ENCODE data around the gene SKA3.
"Not testable (repeated sequence)": the region's sequence is repeated elsewhere in the genome, so short reads cannot be mapped to it uniquely, and the experiment has no call there.

The SKA3 gene

DNA sequence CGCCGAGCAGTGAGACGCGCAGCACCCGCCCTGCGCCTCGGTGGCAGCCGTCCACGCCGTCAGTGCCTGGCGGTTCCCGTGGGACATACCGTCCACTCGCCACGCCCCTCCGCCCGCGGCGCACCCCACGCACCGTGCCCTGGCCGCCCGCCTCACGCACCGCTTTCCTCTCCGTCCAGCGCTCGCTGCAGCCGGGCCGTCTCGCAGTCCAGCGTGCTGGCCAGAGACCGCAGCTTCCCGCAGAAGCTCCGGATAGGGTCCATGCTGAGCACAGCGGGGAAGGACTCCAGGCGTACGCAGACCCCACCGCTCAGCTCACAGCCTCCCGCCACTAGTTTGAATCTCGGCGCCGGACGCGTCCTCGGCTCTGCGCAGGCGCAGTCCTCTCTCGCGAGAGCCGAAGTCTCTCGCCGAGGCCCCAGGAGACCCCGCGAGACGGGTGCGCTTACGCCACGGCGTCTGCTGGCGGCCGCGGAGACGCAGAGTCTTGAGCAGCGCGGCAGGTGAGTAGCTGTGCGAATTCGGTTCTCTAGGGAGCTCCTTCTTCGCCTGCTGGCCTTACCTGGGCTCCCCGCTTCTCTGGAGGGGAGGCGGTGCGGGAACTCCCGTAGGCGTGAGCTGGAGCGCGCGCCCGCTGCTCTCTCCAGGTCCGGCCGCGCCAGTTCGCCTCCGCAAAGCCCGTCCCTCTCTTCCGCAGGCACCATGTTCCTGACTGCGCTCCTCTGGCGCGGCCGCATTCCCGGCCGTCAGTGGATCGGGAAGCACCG is at the start of gene SKA3, which contains the start of gene MRPL57:
Gene SKA3, minus strand, starts transcription at position 338 of the 767 bp plus-strand sequence. Its CDS starts 75 bp downstream, at position 263.
Gene MRPL57, plus strand, starts transcription at position 444 of the 767 bp plus-strand sequence. Its CDS starts 259 bp downstream, at position 703.
- peak; percentile 55 for DNase-seq

DNA sequence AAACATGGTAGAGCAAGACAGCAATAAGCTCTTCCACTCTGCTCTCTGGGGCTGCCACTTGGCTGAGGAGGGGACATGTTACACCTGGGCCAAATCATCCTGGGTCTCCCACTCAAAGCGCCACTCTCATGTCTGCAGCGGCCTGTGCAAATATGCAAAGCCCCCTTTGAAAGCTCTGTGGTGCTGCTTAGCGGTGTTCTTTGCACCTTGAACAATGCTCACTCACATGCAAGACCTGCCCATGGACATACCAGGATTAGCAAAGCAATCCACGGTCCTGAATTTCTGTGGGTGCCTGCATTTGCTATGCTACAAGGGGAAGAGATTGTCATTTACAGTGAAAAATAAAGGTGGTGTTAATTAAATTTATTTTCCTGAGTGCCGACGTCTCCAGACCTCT is 48.7 kb upstream of the SKA3 start:
- DNase-seq: no peak

DNA sequence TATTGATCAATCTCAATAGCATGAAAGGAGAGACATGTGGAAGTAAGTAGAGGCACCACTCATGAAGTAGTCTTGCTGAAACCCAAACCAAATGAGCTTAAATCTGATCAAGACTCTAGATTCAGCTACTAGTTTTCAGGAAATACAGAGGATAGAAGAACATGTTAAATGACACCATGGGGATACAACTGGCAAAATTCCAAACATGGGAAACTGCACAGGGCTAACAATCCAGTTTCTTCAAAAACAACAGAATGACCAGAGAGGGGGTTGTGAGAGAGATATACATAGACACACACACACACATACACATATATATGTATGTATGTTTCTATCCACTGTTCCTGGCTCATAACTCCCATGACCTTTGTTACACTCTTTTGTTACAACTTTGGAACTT is 44.9 kb upstream of the SKA3 start:
- no peak for DNase-seq

DNA sequence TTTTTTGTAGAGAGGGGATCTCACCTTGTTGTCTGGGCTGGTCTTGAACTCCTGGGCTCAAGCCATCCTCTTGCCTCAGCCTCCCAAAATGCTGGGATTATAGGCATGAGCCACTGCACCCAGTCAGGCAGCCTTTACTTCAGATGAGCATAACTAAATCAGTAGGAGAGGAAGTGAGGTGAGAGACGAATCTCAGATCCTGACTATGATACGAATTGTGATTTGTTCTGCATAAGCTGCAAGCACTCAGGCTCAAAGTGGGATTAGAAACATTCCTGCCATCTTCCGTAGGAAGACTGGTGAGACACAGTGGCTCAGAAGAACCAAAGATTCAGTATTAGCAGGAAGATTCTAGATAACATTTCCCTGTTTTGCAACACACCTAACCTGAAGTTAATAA is 43.4 kb upstream of the SKA3 start:
- not testable (repeated sequence) for DNase-seq

DNA sequence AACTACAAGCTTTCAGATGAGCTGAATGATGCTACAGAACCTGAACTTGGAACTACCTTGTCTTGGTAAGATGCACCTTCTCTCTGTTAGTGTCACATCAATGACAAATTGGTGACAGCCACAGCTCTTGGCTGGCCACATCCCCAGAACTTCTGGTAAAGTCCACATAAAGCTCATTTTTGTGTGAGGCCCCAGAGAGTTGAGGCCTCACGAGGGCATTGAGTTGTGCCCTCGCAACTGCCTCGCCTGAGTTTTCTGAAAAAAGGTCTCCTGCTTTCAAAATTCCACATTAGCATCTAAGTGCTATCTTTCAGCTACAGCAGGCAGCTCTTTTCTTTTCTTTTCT is 42.7 kb upstream of the SKA3 start:
- DNase-seq: no peak

DNA sequence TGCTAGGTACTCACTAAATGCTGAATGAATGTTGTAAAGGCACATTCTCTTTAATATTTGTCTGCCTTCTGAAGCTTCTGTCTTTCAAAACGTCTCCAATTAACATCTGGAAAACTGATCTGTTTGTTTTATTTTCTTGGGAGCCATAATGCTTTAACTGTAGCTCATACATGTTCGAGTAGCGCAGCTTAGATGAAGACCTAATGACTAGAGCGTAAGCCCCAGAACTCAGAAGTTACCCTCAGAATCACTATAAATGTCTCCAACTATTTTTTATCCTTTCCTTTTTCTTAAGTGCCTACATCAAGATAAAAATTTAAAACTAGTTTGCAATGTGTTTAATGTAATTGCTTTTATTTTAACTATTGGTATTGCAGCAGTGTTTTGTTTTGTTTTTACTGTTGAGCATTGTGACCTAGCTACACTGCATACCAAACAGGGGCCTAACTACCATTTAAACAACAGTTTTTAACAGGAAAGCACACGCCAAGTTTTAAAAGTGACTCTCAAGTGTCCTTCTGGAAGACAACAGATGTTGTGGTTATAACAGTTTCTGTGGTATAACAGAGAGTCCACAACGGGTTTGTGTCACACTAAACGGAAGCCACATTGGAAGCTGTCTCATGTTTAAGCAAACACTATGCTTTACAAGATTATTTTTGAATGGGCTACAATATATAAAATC is 42.1 kb upstream of the SKA3 start:
- DNase-seq: no peak

DNA sequence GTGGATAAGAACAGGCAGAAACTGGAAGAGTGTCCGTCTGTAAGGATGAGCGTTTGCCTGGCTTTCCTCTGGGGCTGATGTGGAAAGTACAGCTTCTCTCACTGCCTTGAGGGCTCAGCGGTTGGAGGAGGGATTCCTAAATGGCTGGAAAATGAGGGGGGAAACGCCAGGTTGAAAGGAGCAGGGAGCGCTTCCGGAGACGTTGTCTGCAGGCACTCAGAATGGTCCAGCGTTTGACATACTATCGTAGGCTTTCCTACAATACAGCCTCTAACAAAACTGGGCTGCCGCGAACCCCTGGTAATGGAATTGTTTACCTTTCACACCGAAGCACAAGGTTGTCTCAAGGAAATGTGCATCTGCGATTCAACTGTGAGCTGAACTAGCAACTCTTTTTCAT is 40.0 kb upstream of the SKA3 start:
- no peak for DNase-seq

DNA sequence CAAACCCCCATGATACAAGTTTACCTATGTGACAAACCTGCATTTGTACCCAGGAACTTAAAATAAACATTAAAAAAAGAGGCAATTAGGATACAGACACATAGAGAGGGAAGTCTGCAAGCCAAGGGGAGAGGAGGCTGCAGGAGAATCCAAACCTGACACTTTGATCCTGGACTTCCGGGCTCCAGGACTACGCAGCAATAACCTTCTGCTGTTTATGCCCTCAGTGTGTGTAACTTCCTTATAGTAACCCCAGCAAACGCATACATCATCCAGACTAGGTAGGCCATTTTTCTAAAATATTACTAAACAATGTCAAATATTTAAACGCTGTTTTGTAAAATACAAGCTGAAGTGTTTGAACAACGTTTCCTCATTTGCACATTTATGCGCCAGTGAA is 39.1 kb upstream of the SKA3 start:
- DNase-seq: not testable (repeated sequence)

DNA sequence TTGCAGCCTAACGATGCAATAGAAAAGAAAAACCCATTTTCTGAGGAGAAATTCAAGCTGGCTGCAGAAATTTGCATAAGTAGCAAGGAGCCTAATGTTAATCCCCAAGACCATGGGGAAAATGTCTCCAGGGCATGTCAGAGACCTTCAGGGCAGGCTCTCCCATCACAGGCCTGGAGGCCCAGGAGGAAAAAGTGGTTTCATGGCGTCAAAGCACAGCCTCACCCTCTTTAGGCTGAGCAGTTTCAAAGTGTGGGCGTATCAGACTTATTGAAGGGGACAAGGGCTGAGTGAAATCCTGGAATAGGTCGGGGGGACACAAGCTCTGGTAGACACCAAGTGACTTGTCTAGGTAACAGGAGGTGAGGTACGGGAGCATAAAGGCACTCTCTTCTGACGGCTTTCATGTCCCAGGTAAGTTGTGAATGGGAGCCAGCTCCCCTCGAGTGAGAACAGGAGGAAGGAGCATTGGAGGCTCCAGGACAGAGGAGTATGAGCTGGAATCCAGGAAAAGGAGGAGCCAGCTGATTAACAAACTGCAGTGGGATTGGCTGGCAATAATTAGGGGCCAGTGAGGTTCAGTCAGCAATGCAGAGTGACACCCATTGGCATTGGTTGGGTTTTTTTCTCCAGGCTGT is 35.9 kb upstream of the SKA3 start:
- no peak for DNase-seq

DNA sequence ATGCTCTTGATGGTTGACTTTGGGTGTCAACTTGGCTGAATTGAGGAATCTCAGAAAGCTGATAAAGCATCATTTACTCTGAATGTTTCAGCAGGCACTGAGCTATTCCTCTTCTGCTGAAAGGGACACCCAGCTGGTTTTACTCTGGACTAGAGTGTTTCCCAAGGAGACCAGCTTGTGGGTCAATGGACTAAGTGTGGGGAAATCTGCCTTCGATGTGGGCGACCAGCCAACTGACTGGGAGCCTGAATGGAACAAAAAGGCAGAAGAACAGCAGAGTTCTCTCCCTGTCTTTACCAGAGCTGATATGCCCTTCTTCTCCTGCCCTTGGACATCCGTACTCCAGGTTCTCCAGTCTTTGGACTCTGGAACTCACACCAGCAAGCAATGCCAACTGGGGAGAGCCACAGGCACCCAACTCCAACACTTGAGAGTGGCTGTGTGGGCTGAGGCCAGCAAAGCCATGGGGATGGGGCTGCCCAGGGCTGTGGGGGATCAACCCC is 32.4 kb upstream of the SKA3 start:
- no peak for DNase-seq

DNA sequence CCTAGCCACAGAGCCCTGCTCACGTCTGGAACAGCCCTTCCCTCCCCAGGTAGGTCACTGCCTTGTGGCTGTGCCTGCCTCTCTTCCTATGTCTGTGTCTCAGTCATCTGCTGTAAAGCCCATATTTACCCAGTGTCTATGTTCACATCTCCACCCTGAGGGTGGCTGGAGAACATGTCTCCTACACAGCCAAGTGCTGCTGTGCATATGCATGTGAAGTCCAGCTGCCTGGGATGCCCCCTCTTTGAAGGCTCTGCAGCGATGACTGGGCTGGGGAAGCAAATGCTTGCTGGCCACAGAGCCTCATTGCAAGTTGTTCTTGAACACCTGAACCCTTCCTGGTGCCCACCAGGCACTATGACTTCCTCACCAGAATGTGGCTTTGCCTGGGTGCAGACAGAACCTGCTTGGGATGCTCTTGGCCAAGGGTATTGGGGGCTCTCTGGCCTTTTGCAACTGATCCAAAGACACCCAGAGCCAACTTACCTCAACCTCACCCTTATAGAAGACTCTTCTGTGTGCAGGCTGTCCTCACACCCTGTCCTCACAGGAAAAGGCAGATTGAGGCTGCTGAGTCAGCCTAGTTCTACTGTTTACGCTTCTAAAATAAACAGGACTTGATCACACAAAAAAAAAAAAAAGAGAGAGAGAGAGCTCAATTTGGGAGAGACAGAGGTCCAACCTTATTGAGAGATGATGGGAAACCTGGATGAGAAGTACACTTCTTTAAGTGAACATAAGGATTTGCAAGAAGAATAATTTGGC is 26.6 kb upstream of the SKA3 start:
- no peak for DNase-seq

DNA sequence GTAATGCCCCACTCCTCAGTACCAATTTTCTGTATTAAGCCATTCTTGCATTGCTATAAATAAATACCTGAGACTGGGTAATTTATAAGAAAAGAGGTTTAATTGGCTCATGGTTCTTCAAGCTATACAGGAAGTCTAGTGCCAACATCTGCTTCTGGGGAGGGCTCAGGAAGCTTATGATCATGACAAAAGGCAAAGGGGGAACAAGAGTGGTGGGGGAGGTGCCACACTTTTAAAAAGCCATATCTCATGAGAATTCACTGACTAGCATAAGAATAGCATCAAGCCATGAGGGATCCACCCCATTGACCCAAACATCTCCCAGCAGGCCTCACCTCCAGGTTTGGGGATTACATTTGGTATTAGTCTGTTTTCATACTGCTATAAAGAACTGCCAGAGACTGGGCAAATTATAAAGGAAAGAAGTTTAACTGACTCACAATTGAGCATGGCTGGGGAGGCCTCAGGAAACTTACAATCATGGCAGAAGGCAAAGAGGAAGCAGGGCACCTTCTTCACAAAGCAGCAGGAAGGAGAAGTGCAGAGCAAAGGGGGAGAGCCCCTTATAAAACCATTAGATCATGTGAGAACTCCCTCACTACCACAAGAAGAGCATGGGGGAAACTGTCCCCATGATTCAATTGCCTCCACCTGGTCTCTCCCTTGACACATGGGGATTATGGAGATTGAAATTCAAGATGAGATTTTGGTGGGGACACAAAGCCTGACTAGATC is 25.3 kb upstream of the SKA3 start:
- DNase-seq: not testable (repeated sequence)

DNA sequence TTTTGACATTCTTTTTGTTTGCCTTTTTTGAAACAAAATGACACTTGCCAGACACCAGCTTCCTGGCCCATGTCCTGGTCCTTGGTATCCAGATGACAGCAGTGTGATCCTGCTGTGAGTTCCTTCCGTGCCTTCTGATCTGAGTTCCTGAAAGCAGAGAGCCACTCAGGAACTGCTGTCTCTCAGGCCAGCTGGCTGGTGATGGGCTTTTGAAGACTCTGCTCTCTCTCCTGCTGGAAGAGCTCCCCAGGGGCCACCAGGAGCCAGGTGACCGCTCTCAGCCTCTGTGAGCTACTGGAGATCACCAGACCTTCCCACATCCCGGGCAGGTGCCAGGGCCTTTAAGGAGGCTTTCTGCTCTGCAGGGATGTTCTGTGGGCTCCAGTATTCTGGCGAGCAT is 22.0 kb upstream of the SKA3 start:
- not testable (repeated sequence) for DNase-seq

DNA sequence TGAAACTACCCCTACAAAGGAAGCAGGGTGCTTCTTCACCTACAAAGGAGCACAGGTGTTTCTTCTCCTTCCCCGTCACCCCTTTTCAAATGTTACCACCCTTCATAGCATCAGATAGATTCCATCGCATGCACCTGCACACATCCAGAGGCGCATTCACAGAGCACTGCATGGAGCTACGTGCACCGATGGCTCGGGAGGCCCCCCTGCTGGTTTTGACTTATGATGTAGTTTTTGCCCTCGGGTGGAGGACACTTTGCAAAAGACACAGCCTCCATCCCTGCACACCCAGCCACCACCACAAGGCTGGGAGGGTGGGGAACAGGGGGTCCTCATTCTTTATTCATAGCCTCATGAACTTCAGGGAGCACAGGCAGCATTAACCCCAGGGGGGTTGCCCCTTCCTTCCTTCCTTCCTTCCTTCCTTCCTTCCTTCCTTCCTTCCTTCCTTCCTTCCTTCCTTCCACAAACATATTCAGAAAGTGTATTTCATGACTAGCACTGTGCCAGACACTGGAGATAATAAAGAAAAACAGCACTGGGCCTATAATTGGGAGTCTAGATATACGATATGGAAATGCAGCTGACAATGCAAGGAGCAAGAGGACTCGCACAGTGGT is 21.4 kb upstream of the SKA3 start:
- not testable (repeated sequence) for DNase-seq

DNA sequence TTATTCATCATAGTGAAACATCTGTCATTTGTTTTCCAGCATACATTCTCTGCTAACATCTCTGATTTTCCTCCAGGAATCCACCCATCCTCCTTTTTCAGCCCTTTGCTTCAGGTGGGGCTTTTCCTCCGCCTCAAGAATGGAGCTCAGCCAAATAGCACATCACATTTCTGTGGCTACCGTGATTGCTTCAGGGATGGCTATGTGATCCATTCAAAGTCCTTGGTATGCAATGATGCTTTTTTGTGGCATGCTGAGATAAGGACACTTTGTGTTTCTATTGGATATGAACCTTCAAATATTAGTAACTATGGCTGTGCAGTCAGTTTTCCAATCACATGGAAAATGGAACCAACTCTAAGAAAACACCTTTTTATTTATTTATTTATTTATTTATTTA is 18.4 kb upstream of the SKA3 start:
- not testable (repeated sequence) for DNase-seq

DNA sequence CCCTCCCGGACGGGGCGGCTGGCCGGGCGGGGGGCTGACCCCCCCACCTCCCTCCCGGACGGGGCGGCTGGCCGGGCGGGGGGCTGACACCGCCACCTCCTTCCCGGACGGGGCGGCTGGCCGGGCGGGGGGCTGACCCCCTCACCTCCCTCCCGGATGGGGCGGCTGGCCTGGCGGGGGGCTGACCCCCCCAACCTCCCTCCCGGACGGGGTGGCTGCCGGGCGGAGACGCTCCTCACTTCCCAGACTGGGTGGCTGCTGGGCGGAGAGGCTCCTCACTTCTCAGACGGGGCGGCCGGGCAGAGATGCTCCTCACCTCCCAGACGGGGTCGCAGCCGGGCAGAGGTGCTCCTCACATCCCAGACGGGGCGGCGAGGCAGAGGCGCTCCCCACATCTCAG is 10.1 kb upstream of the SKA3 start:
- DNase-seq: not testable (repeated sequence)

DNA sequence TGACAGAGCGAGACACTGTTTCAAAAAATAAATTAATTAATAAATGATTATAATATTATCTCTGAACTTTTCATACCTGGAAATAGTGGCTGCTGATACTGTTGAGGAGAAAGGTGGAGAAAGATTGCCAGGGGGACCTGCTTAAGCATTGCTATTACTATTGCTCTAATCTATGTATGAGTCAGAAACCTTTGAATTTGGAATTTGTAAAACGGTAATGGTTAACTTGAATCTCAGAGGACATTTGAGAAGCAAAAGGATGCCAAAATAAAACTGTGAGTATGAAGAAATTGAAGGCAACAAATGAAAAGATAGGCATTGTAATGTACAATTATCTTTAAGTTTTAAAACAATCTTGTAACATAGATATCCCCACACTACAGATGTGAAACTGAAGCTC is 5.3 kb upstream of the SKA3 start:
- DNase-seq: no peak

DNA sequence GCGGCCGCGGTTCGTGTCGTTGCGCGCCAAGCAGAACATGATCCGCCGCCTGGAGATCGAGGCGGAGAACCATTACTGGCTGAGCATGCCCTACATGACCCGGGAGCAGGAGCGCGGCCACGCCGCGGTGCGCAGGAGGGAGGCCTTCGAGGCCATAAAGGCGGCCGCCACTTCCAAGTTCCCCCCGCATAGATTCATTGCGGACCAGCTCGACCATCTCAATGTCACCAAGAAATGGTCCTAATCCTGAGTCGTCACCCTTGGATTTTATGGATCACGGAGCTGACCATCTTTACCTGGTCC is 581 bp upstream of the SKA3 start:
- no peak for DNase-seq

DNA sequence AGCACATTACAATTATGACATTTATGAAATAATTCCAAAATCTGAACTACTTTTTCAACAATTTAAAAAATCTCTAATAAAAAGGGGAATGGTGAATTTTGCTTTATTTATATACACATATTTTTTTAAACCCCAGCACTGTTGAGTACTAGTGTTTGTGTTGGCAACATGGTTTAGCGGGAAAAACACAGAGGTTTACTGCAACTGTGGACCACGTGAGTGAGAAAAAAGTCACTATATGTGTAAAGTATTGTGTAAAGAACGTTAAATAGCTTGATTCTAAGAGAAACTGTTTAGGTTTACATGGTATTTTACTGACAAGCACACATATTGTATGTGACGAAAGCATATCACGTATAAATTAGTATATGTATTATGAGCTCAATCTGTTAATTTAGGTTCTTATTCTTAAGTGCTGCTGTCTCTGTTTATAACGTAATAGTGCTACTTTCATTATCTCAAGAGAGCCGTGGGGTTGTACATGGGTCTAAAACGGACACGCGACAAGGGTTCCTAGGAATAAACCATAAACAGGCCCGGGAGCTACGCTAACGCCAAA is 617 bp downstream of the SKA3 start:
- no peak for DNase-seq

DNA sequence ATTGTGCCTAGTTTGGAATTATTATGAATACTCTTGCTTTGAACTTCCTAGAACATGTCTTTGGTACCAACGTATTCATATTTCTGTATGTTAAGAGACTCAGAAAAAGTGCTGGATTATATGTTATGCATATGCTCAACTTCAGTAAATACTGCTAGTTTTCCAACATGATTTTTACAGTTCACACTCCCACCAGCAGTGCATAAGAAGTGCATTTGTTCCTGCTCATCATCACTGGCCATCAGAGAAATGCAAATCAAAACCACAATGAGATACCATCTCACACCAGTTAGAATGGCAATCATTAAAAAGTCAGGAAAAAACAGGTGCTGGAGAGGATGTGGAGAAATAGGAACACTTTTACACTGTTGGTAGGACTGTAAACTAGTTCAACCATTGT is 2.6 kb downstream of the SKA3 start:
- DNase-seq: not testable (repeated sequence)

DNA sequence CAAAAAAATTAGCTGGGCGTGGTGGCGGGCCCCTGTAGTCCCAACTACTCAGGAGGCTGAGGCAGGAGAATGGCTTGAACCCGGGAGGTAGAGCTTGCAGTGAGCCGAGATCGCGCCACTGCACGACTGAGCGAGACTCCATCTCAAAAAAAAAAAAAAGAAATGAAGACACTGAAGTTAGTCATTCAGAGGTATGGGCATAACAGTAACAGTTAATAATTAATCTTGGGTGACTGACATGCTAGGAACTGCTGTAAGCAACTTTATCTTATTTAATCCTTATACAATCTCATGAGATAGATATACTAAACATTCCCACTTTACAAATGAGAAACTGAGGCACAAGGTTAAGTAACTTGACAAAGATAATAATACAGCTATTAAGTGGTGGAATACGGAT is 4.9 kb downstream of the SKA3 start:
- no peak for DNase-seq

DNA sequence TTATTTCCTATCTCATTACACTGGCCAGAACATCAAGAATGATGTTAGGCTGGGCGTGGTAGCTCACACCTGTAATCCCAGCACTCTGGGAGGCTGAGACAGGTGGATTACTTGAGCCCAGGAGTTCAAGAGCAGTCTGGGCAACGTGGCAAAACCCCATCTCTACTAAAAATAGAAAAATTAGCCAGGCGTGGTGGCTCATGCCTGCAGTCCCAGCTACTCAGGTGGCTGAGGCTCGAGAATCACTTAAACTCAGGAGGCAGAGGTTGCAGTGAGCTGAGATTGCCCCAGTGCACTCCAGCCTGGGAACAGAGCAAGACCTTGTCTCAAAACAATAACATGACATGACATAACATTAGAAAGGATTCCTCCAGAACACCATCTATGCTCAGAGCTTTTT is 10.7 kb downstream of the SKA3 start:
- DNase-seq: not testable (repeated sequence)

Measured in DMS 273 treated with DMSO at 0.1 percent for 48 hours (cell line).